GM12874 (cell line): Measurements from ENCODE around the gene WFIKKN2.

Experiments used
- TF ChIP-seq, protein P1 (sequence below): IDR thresholded peaks from 2 replicates; pipeline ENCODE4 v1.5.1; 2011; ENCODE audit warnings: low read depth, mild to moderate bottlenecking, control low read depth, low read length, moderate library complexity; ENCODE audit not compliant: insufficient read depth

Gene WFIKKN2

DNA sequence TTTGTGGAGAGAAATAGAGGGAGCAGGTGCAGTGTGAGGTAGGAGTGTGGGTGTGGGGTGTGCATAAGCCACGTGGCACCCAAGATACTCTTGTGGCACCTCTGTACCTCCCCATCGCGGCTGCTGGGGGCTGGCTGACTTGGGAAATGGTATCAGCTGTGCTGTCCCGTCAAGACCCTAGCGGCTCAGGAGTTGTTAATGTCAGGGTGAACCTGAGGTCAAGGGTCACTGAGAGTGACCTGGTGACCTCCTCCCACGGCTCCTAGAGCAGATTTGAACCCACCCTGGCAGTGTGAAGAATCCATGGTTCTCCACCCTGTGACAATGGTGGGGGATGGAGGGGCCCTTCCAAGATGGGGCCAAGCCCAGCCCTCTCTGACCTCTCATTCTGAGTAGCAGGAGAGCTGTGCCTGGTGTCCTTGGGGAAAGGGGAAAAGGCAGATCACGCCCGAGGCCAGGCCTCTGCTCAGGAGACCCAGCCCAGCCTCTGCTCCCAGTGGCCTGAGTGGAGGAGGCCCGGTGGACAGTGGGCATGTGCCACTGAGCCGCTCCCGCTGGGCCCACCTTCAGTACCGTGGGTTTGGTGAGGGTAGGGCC is 3.0 kb upstream of the WFIKKN2 start:
- TF ChIP-seq, protein P1, sequence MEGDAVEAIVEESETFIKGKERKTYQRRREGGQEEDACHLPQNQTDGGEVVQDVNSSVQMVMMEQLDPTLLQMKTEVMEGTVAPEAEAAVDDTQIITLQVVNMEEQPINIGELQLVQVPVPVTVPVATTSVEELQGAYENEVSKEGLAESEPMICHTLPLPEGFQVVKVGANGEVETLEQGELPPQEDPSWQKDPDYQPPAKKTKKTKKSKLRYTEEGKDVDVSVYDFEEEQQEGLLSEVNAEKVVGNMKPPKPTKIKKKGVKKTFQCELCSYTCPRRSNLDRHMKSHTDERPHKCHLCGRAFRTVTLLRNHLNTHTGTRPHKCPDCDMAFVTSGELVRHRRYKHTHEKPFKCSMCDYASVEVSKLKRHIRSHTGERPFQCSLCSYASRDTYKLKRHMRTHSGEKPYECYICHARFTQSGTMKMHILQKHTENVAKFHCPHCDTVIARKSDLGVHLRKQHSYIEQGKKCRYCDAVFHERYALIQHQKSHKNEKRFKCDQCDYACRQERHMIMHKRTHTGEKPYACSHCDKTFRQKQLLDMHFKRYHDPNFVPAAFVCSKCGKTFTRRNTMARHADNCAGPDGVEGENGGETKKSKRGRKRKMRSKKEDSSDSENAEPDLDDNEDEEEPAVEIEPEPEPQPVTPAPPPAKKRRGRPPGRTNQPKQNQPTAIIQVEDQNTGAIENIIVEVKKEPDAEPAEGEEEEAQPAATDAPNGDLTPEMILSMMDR = no peak

DNA sequence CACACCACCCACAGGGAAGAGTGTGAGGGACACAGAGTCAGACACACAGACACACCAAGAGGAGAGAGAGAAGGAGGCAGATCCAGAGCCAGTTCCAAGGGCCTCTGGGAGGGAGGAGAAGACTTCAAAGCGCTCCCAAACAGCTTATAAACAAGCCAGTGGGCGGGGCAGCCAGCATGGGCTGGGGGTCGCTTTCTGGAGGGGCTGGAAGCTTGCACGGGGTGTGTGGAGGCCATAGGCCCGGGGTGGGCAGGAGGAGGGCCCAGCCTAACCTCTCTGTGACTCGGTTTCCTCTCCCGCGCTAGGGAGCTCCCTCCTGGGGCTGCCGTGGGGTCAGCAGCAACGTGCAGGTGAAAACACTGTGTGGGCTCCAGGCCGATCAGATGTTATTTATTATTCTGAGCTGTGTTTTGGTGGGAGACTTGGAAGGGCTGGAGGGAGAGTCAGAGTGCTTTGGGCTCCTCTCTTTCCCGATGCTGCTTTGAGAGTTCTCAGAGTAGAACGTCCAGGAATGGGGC is 2.5 kb upstream of the WFIKKN2 start:
- TF ChIP-seq, protein P1 = no peak

DNA sequence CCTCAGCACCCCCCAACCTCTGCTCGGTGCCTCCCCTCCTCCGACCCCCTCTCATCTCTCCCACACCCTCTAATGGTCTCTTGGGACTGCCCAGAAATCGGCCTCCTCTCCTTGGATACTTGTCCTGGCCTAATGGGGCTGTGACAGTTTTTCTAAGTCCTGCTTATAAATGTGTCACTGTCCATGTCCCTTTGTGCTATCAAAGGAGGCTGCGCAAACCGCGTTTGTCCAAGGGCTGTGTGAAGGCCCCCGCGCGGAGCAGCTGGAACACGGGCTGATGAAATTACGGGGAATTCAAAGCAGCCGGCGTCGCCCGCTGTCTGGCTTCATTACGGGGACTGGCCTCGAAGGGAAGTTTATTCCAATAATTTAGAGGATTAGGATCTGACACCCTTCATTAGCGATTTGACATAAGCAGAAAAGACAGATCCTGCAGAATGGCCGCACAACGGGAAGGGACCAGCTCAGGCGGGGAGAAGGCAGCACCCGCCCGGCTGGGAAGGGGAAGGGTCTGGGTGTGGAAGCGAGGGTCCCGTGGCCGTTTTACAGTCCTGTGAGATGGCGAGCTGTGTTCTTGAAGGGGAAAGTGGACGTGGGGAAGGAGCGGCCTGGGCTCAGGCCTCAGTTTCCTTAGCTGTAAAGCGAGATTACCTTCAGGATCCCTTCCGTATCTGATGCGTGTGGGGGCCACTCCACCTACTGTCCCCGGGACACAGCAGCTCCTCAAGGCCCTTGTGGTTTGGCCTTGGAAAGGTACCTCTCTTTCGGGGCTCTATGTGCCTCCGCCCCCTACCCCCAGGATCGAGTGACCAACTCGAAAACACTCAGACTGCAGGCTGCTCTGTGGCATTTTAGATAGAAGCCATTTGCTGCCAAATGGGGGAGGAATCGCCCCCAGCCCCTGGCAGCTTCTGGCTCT is 1.6 kb upstream of the WFIKKN2 start:
- TF ChIP-seq, protein P1 = no peak

DNA sequence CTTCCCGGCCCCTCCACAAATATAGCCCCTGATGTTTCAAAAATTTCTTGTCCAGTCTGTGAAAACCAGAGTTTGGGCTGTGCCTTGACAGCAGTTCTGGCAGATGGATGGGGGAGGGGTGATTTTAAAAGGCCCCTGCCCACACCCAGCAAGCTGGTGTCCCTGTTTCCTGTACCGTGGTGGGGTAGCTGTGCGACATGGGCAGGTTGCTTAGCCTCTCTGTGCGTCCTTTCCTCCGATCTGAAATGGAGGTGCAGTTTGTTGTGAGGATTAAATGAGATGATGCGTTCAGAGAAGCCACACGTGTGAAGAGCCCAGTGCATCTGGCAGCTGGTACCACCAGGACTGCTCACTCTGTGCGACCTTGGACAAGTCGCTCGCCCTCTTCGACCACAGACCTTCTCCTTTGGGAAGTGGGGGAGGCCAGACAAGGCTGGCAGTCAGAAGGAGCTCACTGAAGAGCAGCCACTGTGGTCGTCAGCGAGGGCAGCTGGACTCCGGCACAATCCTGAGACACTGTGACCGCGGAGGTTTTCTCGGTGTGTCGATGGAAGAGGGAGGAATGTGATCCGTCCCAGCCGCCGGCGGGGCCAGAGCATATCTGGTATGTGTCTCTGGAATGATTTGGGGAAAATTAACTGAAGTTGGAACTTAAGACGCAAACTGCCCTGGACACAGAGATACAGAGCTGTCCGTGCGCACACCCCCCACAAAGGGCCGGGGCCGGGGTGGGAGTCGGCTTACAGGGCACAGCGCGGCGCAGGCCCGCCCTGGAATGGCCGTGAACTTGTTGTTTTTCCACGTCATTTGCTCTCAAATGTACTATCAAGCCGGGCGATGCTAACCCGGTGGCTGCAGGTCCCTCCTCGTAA is 721 bp upstream of the WFIKKN2 start:
- TF ChIP-seq, protein P1 = no peak

DNA sequence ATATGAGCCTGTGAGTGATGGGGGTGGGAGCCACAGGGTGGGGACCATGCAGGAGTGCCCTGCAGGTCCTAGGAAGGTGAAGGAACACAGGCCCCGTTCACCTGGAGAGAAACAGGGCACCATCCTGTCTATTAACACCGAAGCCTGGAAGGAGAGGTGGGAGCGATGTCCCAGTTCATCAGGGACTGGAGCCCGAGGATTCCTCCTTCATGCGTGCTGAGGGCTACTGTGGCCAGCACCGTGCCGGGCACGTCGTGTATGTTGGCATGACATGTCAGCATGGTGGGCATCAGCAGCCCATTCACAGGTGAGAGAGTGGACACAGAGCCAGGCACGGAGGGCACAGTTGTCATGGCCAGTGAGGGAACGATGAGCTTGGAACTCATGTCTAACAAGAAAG is 1.4 kb downstream of the WFIKKN2 start:
- TF ChIP-seq, protein P1 = no peak

DNA sequence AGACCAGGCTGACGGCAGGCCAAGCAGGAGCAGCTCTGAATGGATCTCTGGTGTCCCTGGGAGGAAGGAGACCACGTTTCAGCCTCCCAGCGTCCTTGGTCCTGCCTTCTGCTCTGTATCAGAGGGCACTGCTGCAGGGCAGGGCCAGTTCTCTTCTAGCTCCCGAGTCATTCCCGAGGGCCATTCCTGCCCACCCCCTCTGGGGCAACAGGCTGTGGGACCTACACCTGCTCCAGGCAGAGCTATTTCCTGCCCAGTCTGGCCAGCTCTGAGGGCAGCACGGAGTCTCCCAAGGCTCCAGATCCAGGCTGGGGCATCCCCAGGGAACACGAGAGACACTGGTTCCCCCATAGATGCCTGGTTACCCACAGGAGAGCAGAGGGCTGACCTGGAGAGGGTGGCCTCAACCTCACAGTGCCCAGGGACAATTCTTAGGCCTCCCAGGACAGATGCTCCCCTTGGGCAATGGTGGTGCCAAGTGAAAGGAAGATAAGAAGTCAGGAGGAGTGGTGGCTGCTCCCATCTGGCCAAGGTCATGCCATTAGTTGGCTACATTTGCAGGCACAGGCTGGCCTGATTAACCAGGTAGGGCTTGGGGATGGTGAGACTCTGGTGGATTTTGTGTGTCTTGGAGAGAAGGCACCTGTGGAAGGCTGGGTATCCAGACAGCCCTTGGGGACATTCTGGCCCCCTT is 2.0 kb downstream of the WFIKKN2 start:
- TF ChIP-seq, protein P1 = no peak
